ENCODE measurements around the gene SEC24C. TPM values are rescaled to one million over a fixed set of nuclear protein-coding genes. Genes with fewer than 3 reads are reported as not detected.
"Not testable (repeated sequence)": the region's sequence is repeated elsewhere in the genome, so short reads cannot be mapped to it uniquely, and the experiment has no call there.

SEC24C gene
- total RNA-seq, 1 donor from 2014 or later, result 102 TPM

- no peak for DNase-seq (ENCODE audit: low spot score)
Measured at GRCh38 chr10:73732931-73733623, 11.1 kb upstream of the SEC24C start.

GRCh38 chr10:73734028-73734720 is 10.0 kb upstream of the SEC24C start:
- DNase-seq (ENCODE audit: low spot score), result no peak
- peaks cover 13% of the 10 kb centered on the region for H3K4me1 Mint-ChIP-seq (ENCODE audit: unreplicated experiment)
- TF ChIP-seq CTCF (IDR thresholded peaks at IDR 0.05; ENCODE audit: unreplicated experiment), result no peak
- no peaks in the 10 kb centered on the region for H3K9me3 Mint-ChIP-seq (ENCODE audit: unreplicated experiment)
- no peak overlapping the region for H3K4me3 Mint-ChIP-seq (ENCODE audit: unreplicated experiment)
- H3K27ac Mint-ChIP-seq (ENCODE audit: unreplicated experiment), result no peak overlapping the region
- peaks cover 15% of the 10 kb centered on the region for H3K27me3 Mint-ChIP-seq (ENCODE audit: unreplicated experiment)
- H3K36me3 Mint-ChIP-seq (ENCODE audit: low read depth, unreplicated experiment), result peaks cover 4% of the 10 kb centered on the region

More at GRCh38 chr10:73732931-73733623, 11.1 kb upstream of the SEC24C start:
- TF ChIP-seq CTCF (IDR thresholded peaks at IDR 0.05; ENCODE audit: unreplicated experiment), result no peak
- Mint-ChIP-seq H3K9me3 (ENCODE audit: unreplicated experiment) (no peaks in the 10 kb centered on the region), H3K36me3 (ENCODE audit: low read depth, unreplicated experiment) (peaks cover 4% of the 10 kb centered on the region), H3K27me3 (ENCODE audit: unreplicated experiment) (peaks cover 15% of the 10 kb centered on the region), H3K4me1 (ENCODE audit: unreplicated experiment) (peaks cover 13% of the 10 kb centered on the region), H3K27ac (ENCODE audit: unreplicated experiment) (no peak overlapping the region), H3K4me3 (ENCODE audit: unreplicated experiment) (no peak overlapping the region)

GRCh38 chr10:73734796-73735305 is 9.3 kb upstream of the SEC24C start:
- Mint-ChIP-seq H3K9me3 (ENCODE audit: unreplicated experiment) (no peaks in the 10 kb centered on the region), H3K36me3 (ENCODE audit: low read depth, unreplicated experiment) (peaks cover 4% of the 10 kb centered on the region), H3K27ac (ENCODE audit: unreplicated experiment) (no peak overlapping the region), H3K4me3 (ENCODE audit: unreplicated experiment) (no peak overlapping the region), H3K4me1 (ENCODE audit: unreplicated experiment) (peaks cover 10% of the 10 kb centered on the region), H3K27me3 (ENCODE audit: unreplicated experiment) (peaks cover 11% of the 10 kb centered on the region)
- no peak for TF ChIP-seq CTCF (IDR thresholded peaks at IDR 0.05; ENCODE audit: unreplicated experiment)
- DNase-seq (ENCODE audit: low spot score), result no peak

- H3K27ac Mint-ChIP-seq (ENCODE audit: unreplicated experiment); H3K4me3 Mint-ChIP-seq (ENCODE audit: unreplicated experiment); DNase-seq (ENCODE audit: low spot score); H3K36me3 Mint-ChIP-seq (ENCODE audit: low read depth, unreplicated experiment); H3K9me3 Mint-ChIP-seq (ENCODE audit: unreplicated experiment): not testable (repeated sequence)
- Mint-ChIP-seq H3K27me3 (ENCODE audit: unreplicated experiment) (peaks cover 15% of the 10 kb centered on the region), H3K4me1 (ENCODE audit: unreplicated experiment) (peaks cover 23% of the 10 kb centered on the region)
Measured at GRCh38 chr10:73740501-73741254, 3.5 kb upstream of the SEC24C start.

GRCh38 chr10:73742454-73742734 is 1.8 kb upstream of the SEC24C start:
- no peak for TF ChIP-seq CTCF (IDR thresholded peaks at IDR 0.05; ENCODE audit: unreplicated experiment)
- Mint-ChIP-seq H3K36me3 (ENCODE audit: low read depth, unreplicated experiment) (peaks cover 7% of the 10 kb centered on the region), H3K4me1 (ENCODE audit: unreplicated experiment) (peaks cover 31% of the 10 kb centered on the region), H3K4me3 (ENCODE audit: unreplicated experiment) (no peak overlapping the region), H3K9me3 (ENCODE audit: unreplicated experiment) (no peaks in the 10 kb centered on the region), H3K27me3 (ENCODE audit: unreplicated experiment) (peaks cover 15% of the 10 kb centered on the region), H3K27ac (ENCODE audit: unreplicated experiment) (no peak overlapping the region)
- no peak for DNase-seq (ENCODE audit: low spot score)
